ENCODE data around the gene GPR62.

- TF ChIP-seq CTCF (conservative IDR thresholded peaks at IDR 0.05) (no peak), EZH2 (IDR thresholded peaks at IDR 0.05; ENCODE audit: low read depth) (no peak)
Observed at GRCh38 chr3:51935886-51936755, 19.1 kb upstream of the GPR62 start.
